Esophagus squamous epithelium (tissue), 5 donors: ENCODE data around the gene CD22. TPM values are rescaled to one million over a fixed set of nuclear protein-coding genes. Genes with fewer than 3 reads are reported as not detected.

Experiments used
- DNase-seq: peaks from one replicate; lab custom pipeline; 2025; lab: John Stamatoyannopoulos, UW
- H3K27ac ChIP-seq, 4 donors: fragments of 200-600 bp; sonication (generic); one replicate each; pipeline ENCODE4 v1.5.1; 2016 to 2019; ENCODE audit warnings: mild to moderate bottlenecking in 1 of 4
- H3K27me3 ChIP-seq, 4 donors: fragments of 200-600 bp; sonication (generic); 1 replicate in 3 of 4; 2 replicates in 1 of 4; pipeline versions ENCODE4 v1.5.1 to v1.6.0; 2017 to 2021; ENCODE audit warnings: antibody characterized with exemption in 1 of 4
- H3K36me3 ChIP-seq, 3 donors: fragments of 200-600 bp; sonication (generic); one replicate each; pipeline ENCODE4 v1.5.1; 2016 to 2019
- H3K4me1 ChIP-seq, 3 donors: fragments of 200-600 bp; sonication (generic); one replicate each; pipeline ENCODE4 v1.5.1; 2017 to 2019
- H3K4me3 ChIP-seq, 4 donors: fragments of 200-600 bp; sonication (generic); 1 replicate in 3 of 4; 2 replicates in 1 of 4; pipeline ENCODE4 v1.5.1; 2016 to 2019; ENCODE audit warnings: mild to moderate bottlenecking in 2 of 4, moderate library complexity in 1 of 4
- H3K9me3 ChIP-seq, 3 donors: fragments of 200-600 bp; sonication (generic); one replicate each; pipeline ENCODE4 v1.5.1; 2016 to 2019
- POLR2A ChIP-seq, 4 donors: fragments of 450-650 bp; IDR thresholded peaks; one replicate each; pipeline ENCODE4 v1.6.1; 2017; ENCODE audit warnings: antibody characterized with exemption in 4 of 4, mild to moderate bottlenecking in 4 of 4, moderate library complexity in 3 of 4
- WGBS, 2 donors: methylation state at CpG; one replicate each; pipeline ENCODE4 v1.1.5; 2018; 5-methylcytosine and 5-hydroxymethylcytosine counted together
- intact Hi-C: fragments of 100-400 bp; cut with DNase I; formaldehyde crosslinking; loops from one replicate; pipeline ENCODE4 v1.15.0; 2022
- total RNA-seq, 4 donors: library from RNA; depleted of rRNA; stranded (reverse); fragments of >200 nt; gene quantifications; one replicate each; pipeline ENCODE4 v1.1.0, GENCODE V29; 2016
- TF ChIP-seq, protein P1 (sequence below), 6 experiments: fragments of 450-650 bp in 4 of 6; fragments of 200-600 bp in 2 of 6; sonication (generic) in 2 of 6; IDR thresholded peaks; one replicate each; pipeline ENCODE4 v1.5.1; 2016 to 2019; ENCODE audit warnings: antibody characterized with exemption in 6 of 6, mild to moderate bottlenecking in 4 of 6, moderate library complexity in 4 of 6
- donor health status: DM: yes; HTN: yes; CAD: no.

The CD22 gene
- total RNA-seq, 4 donors from 2014 or later = 0.11 to 6.1 (median 1.9) TPM

DNA sequence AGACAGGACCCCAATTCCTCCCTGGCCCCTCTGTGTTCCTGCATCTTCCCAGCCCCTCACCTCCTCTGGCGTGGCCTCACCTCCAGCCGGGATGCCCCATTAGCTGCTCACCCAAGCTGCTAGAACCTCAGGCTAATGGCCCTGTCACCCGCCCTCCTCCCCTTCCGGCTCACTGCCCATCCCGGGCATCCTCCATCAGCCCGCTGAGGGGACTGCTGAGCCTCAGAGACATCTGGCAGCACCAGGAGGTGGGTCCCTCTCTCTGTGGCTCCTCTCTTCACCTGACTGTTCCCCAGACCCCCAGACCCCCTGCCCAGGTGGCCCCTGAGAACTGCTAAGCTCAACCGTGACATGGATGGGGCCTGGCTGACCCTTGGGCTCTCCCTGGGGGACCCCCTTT, 21.6 kb downstream of the CD22 start:
- Histone ChIP-seq H3K36me3 (no peaks in the 10 kb centered on the region), H3K9me3 (no peaks in the 10 kb centered on the region), H3K27ac (no peak overlapping the region), H3K4me3 (no peak overlapping the region), H3K27me3 (peaks cover 0 to 79% (median 0%) of the 10 kb centered on the region in 4 donors), H3K4me1 (peaks cover 0 to 11% (median 0%) of the 10 kb centered on the region in 3 donors)
- intact Hi-C loops = loop anchor here (5.0 kb wide), 1 partner anchor 147 kb away; no protein-coding TSS in a partner anchor
- TF ChIP-seq POLR2A (IDR thresholded peaks at IDR 0.05) = no peak
- TF ChIP-seq, protein P1, sequence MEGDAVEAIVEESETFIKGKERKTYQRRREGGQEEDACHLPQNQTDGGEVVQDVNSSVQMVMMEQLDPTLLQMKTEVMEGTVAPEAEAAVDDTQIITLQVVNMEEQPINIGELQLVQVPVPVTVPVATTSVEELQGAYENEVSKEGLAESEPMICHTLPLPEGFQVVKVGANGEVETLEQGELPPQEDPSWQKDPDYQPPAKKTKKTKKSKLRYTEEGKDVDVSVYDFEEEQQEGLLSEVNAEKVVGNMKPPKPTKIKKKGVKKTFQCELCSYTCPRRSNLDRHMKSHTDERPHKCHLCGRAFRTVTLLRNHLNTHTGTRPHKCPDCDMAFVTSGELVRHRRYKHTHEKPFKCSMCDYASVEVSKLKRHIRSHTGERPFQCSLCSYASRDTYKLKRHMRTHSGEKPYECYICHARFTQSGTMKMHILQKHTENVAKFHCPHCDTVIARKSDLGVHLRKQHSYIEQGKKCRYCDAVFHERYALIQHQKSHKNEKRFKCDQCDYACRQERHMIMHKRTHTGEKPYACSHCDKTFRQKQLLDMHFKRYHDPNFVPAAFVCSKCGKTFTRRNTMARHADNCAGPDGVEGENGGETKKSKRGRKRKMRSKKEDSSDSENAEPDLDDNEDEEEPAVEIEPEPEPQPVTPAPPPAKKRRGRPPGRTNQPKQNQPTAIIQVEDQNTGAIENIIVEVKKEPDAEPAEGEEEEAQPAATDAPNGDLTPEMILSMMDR (IDR thresholded peaks at IDR 0.05) = no peak
- DNase-seq = no peak
- 78 to 83% methylated on average over 3 of the region's 7 CpGs for WGBS, 2 donors

DNA sequence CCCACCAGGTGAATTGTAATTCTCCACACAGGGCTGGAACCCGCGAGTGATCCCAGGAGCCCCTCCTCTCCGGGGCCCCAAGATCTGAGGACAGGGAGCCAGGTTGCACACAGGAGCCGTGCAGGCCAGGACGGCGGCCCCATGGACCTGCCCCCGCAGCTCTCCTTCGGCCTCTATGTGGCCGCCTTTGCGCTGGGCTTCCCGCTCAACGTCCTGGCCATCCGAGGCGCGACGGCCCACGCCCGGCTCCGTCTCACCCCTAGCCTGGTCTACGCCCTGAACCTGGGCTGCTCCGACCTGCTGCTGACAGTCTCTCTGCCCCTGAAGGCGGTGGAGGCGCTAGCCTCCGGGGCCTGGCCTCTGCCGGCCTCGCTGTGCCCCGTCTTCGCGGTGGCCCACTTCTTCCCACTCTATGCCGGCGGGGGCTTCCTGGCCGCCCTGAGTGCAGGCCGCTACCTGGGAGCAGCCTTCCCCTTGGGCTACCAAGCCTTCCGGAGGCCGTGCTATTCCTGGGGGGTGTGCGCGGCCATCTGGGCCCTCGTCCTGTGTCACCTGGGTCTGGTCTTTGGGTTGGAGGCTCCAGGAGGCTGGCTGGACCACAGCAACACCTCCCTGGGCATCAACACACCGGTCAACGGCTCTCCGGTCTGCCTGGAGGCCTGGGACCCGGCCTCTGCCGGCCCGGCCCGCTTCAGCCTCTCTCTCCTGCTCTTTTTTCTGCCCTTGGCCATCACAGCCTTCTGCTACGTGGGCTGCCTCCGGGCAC, 22.6 kb downstream of the CD22 start:
- TF ChIP-seq POLR2A (IDR thresholded peaks at IDR 0.05) = no peak
- TF ChIP-seq, protein P1 (IDR thresholded peaks at IDR 0.05) = no peak
- no peak for DNase-seq
- intact Hi-C loops = loop anchor here (5.0 kb wide), 1 partner anchor 146 kb away; no protein-coding TSS in a partner anchor

DNA sequence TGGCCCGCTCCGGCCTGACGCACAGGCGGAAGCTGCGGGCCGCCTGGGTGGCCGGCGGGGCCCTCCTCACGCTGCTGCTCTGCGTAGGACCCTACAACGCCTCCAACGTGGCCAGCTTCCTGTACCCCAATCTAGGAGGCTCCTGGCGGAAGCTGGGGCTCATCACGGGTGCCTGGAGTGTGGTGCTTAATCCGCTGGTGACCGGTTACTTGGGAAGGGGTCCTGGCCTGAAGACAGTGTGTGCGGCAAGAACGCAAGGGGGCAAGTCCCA, 23.1 kb downstream of the CD22 start:
- TF ChIP-seq, protein P1 (IDR thresholded peaks at IDR 0.05) = no peak
- TF ChIP-seq POLR2A (IDR thresholded peaks at IDR 0.05) = no peak
- intact Hi-C loops = loop anchor here (5.0 kb wide), 1 partner anchor 145 kb away; no protein-coding TSS in a partner anchor

More for the DNA sequence above, 22.6 kb downstream of the CD22 start:
- Histone ChIP-seq H3K4me3 (no peak overlapping the region), H3K36me3 (no peaks in the 10 kb centered on the region), H3K4me1 (peaks cover 0 to 11% (median 0%) of the 10 kb centered on the region in 3 donors), H3K27me3 (peaks cover 0 to 71% (median 0%) of the 10 kb centered on the region in 4 donors), H3K9me3 (no peaks in the 10 kb centered on the region), H3K27ac (no peak overlapping the region)
- 83 to 88% methylated on average over 7 to 17 of the region's 47 CpGs for WGBS, 2 donors

DNA sequence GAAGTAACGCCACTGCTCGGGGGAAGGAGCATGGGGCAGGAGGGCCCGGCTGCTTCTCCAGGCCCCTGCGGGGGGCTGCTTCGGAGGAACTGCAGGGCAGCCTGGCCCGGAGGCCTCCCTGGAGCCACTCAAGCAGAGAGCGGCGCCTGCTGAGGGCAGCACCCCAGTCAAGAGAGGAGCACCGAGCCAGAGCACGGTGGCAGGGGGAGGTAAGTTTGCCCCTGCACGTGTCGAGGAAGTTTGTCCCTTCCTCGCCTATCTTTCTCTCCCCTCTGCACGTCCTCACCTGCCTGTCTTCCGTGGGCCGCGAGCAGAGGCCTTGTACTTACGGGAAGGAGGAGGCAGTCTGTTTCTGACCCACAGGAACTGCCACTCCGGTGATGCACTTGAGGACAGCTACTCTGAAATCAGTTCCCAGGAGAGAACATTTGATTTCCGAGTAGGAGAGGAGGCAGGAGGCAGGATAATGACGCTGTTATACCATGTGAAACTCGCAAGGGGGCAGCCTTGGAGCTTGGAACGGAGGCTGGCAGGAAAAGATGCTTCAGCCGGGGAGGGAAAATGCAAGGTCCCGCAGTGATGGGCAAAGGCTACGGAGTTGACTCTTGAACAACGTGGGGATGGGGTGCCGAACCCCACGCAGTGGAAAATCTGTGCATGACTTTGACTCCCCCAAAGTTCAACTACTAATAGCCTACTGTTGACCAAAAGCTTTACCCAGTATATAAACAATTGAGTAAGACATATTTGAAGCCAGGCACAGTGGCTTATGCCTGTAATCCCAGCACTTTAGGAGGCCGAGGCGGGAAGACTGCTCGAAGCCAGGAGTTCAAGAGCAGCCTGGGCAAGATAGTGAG, 23.7 kb downstream of the CD22 start:
- H3K4me3 ChIP-seq = no peak overlapping the region
- intact Hi-C loops = loop anchor here (5.0 kb wide), 1 partner anchor 145 kb away; no protein-coding TSS in a partner anchor
- no peak for DNase-seq
- no peak overlapping the region for H3K27ac ChIP-seq
- peaks cover 0 to 74% (median 0%) of the 10 kb centered on the region in 4 donors for H3K27me3 ChIP-seq
- H3K9me3 ChIP-seq = no peaks in the 10 kb centered on the region
- no peaks in the 10 kb centered on the region for H3K36me3 ChIP-seq
- TF ChIP-seq, protein P1 (IDR thresholded peaks at IDR 0.05) = peak; percentile 60 to 90 (median 77)
- no peak for TF ChIP-seq POLR2A (IDR thresholded peaks at IDR 0.05)
- H3K4me1 ChIP-seq = peaks cover 0 to 6% (median 0%) of the 10 kb centered on the region in 3 donors
- WGBS, 2 donors = 4 to 13% methylated on average over 13 to 21 of the region's 32 CpGs

More for the DNA sequence above, 23.1 kb downstream of the CD22 start:
- no peaks in the 10 kb centered on the region for H3K9me3 ChIP-seq
- no peak for DNase-seq
- H3K36me3 ChIP-seq = no peaks in the 10 kb centered on the region
- 87 to 90% methylated on average over 2 to 3 of the region's 18 CpGs for WGBS, 2 donors
- H3K4me3 ChIP-seq = no peak overlapping the region
- H3K4me1 ChIP-seq = peaks cover 0 to 6% (median 0%) of the 10 kb centered on the region in 3 donors
- H3K27me3 ChIP-seq = peaks cover 0 to 74% (median 0%) of the 10 kb centered on the region in 4 donors
- no peak overlapping the region for H3K27ac ChIP-seq
